HG03196 (cell line): Measurements from ENCODE around the gene HMG20A.
A peak's percentile ranks its signal among the peaks of the same experiment; 100 is the strongest.
"Not testable (repeated sequence)": the region's sequence is repeated elsewhere in the genome, so short reads cannot be mapped to it uniquely, and the experiment has no call there.

ENCODE experiments used
- ATAC-seq: cut with Tn5 transposase; IDR thresholded peaks from one replicate; pipeline ENCODE4 v1.9.1; 2021; ENCODE audit not compliant: unreplicated experiment

The HMG20A gene

DNA sequence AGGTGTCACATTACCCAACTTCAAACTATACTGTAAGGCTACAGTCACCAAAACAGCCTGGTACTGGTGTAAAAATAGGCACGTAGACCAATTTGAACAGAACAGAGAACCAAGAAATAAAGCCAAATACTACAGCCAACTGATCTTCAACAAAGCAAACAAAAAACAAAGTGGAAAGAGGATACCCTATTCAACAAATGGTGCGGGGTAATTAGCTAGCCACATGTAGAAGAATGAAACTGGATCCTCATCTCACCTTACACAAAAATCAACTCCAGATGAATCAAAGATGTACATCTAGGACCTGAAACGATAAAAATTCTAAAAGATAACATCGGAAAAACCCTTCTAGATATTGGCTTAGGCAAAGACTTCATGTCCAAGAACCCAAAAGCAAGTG lies 13.8 kb upstream of the HMG20A start:
- ATAC-seq: no peak

GRCh38 chr15:77409259-77410156 lies 11.2 kb upstream of the HMG20A start:
- no peak for ATAC-seq

DNA sequence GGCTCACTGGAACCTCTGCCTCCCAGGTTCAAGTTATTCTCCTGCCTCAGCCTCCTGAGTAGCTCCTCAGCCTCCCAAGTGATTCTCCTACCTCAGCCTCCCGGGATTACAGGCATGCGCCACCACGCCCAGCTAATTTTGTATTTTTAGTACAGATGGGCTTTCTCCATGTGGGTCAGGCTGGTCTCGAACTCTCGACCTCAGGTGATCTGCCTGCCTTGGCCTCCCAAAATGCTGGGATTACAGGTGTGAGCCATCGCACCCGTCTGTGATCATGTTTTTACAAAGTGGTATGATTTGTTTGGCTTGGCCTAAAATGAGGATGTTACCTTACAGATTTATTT lies 10.6 kb upstream of the HMG20A start:
- ATAC-seq: not testable (repeated sequence)

- ATAC-seq: no peak
These were observed 9.7 kb upstream of the HMG20A start for GRCh38 chr15:77410701-77411618.

GRCh38 chr15:77411619-77411976 lies 9.1 kb upstream of the HMG20A start:
- ATAC-seq: no peak

GRCh38 chr15:77412972-77413698 lies 7.6 kb upstream of the HMG20A start:
- ATAC-seq: no peak

GRCh38 chr15:77413699-77414349 lies 6.9 kb upstream of the HMG20A start:
- no peak for ATAC-seq

DNA sequence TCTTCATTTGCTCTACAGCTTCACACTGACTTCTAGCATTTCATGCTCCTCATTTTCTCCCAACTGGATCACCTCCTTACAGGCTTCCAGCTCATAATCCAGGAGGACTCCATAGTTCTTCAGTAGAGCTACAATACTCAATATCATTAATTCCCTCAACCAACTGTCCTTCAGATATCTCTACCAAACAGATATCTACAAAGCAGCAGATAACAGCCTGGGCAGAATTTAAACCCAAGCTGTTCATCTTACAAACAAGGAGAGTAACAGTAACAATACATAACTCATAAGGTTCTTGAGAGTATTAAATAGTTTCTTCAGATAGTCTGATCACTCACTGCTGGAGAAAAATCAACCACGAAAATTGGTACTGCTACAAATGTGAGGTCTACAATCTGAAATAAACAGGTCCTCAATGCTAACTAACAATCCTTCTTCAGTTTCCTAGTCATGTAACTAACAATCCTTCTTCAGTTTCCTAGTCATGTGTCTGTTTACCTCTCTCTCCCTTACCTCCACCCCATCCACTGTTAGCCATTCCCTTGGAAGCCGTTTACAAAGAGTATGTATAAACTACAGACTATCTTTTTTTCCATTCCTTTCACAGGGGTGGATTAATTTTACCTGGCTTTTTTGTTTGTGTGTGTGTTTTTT lies 5.8 kb upstream of the HMG20A start:
- no peak for ATAC-seq

- ATAC-seq: no peak
These were observed 5.1 kb upstream of the HMG20A start for GRCh38 chr15:77415450-77416147.

- no peak for ATAC-seq
These were observed 4.6 kb upstream of the HMG20A start for GRCh38 chr15:77416148-77416455.

DNA sequence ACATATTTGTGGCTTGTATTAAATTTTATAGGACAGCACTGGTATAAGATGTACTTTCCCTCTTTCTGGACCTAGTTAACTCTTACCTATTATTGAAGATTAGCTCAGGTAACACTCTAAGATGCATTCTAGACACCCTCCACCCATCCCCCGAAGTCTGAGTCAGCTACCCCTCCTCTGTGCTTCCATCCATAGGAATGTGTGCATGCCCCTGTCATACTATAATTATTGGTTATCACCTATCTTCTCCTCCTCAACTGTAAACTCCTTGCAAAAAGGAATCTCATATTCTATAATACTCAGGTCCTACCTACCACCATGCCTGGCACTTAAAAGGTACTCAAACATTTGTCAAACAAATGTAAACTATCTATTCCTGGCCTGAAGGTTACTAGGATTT lies 3.7 kb upstream of the HMG20A start:
- ATAC-seq: no peak

DNA sequence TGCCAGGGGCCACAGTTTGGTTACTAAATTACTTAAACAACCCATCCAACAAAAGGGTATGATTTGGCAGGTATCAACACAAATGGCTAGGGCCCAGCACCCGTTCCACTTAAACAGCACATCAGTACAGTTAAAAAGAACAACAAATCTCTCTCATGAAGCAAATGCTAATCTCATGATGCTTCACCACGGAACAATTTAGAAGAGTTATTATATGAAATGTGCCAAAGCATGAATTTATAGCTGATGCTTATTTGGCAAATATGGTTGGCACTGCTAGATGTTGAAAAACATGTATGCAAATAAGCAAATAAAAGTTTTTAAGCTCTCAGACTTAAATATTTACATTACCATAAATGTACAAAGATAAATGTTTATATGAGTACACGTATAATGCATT lies 3.1 kb upstream of the HMG20A start:
- no peak for ATAC-seq

DNA sequence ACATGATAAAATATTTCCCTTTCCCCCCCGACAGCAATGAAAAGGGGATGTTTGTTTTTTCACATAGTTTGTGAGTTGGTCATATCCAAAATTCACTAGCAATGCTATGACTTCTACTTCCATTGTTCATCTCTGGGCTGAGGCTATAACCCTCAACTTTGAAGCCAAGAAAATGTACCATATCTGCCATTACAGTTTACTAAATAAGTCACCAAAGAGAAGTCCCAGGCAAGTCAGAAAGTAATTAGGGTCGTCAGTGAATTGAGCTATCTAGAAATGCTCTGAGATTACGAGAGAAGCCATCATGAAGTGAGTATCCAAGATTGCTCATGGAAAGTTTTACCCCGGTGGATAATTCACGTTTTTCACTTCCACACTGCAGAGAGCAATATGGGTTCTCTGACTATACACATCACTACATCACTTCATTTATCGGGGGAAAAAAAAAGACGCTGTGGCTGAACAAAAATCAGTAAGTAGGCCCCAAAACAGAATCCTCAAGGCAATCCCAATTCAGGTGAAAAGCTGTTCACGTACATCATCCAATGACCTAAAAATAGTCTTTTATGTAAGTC lies 2.2 kb upstream of the HMG20A start:
- no peak for ATAC-seq

- ATAC-seq: peak; percentile 30
These were observed 1.5 kb upstream of the HMG20A start for GRCh38 chr15:77418966-77419835.

DNA sequence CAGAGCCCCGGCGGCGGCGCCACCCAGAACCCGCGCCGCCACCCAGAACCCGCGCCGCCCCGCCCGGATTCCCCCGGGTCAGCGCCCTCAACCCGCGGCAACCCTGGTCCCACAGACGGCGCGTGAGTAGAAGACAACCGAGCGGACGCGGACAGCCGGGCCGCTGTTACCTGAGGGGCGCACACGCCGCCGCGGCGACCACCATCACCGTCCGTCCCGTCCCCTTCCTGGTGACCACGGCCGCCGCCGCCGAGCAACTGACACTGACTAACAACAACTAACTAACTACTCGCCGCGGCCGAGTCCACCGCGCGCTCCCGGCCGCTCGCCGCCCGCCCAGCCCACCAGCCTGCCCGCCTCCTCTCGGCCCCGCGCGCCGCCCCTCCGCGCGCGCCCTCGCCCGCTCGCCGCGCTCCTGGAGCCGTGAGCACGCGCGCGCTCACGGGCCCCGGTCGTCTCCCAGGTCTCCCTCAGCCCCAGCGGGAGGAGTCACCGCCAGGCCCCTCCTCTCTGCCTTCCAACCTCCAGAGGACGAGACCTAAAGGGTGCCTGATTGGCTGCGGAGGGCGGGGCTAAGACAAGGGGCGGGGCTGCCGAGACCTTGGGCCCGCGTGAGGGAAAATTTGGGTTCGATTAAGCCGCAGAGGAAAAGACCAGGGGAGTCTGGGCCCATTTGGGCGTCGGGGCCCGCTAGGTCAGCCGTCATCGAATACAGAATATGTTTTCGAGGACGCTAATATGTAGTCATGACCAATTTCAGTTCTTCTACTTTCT lies 665 bp upstream of the HMG20A start, which contains the start of gene PEAK1:
Gene PEAK1, minus strand, starts transcription at position 269 of the 774 bp plus-strand sequence. CDS start 238,178 bp downstream, outside the sequence.
- ATAC-seq: peak; percentile 89

- ATAC-seq: no peak
These were observed 647 bp downstream of the HMG20A start for GRCh38 chr15:77421370-77421700.

GRCh38 chr15:77425104-77425503 lies 4.4 kb downstream of the HMG20A start:
- no peak for ATAC-seq

GRCh38 chr15:77426377-77426776 lies 5.7 kb downstream of the HMG20A start:
- ATAC-seq: no peak
